Iris pigment epithelial cell (primary cell): ENCODE results near the gene SIRT2.

Experiments
- DNase-seq: peaks from one replicate; pipeline ENCODE4 v3.0.0-alpha.2; 2011; ENCODE audit warnings: low read depth

Gene SIRT2

DNA sequence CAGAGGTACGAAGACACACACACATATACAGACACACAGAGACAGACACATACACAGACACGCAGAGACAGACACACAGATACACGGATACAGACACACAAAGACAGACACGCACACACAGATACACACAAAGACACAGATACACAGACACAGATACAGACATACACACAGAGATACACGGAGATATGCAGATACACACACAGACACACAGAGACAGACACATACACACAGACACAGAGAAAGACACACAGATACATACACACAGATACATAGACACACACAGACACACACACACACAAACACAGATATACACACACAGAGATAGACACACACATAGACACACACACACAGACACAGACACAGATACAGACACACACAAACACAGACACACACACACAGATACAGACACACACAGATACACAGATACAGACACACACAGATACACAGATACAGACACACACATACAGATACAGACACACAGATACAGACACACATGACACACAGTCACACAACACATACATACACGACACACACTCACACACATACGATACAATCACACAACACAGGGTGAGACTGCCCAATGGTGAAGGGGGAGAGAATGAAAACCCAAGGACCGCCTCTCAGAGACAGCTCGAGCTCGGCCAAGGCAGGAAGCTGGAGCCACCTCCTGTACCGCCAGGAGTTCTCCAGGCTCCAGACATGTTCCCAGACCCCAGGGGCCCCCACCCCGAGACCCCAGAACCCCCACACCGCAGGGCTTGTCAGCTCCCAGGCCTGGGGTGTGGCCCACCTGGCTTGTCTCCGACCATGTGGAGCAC lies 21.4 kb upstream of the SIRT2 start:
- DNase-seq, result no peak

DNA sequence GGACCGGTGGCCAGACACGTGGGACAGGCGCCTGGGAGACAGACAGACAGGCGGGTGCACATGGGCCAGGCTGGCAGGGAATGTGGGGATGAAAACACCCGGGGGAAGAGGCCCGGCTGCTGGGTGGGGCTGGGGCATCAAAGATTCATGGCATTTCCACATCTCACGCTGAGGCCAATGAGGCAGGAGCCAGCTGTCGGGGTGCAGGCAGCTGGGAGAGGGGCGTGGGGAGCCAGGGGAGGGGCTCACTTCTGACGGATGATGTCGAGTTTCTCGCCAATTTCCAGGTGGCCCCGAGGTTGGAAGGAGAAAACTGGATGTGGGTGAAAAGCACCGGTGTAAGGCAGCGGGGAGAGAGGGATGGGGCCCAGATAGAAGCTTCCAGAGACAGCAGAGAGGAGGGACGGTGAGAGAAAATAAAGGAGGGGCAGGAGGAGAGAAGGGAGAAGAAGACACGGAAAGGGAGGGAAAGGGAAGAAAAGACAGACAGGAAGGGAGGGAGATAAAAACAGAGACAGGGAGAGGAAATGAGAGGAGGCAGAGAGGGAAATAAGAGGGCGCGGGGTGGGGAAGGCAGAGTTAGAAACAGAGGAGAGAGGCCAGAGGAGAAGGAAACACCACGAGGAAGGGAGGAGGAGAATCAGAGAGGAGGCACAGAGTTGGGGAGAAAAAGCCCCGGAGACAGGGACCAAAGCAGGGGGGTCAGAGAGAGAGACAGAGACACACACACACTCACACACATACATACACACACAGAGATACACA lies 20.6 kb upstream of the SIRT2 start:
- no peak for DNase-seq

DNA sequence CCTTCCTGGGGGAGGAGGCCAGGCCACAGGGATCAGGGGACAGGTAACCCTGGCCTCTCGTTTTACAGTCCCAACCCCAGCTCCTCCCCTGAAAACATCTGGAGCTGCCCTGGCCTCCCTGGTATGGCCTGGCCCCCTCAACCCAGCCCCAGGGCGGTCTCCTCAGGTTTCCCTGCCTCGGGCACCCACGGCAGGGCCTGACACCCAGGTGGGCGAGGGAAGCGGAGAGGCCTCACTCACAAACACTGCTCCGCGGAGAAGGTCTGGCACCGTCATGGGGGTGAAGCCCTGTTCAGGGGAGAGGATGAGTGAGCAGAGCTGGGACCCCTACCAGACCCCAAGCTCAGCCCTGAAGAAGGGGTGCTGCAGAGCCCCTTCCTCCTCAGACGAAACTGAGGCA lies 19.1 kb upstream of the SIRT2 start:
- DNase-seq, result no peak

DNA sequence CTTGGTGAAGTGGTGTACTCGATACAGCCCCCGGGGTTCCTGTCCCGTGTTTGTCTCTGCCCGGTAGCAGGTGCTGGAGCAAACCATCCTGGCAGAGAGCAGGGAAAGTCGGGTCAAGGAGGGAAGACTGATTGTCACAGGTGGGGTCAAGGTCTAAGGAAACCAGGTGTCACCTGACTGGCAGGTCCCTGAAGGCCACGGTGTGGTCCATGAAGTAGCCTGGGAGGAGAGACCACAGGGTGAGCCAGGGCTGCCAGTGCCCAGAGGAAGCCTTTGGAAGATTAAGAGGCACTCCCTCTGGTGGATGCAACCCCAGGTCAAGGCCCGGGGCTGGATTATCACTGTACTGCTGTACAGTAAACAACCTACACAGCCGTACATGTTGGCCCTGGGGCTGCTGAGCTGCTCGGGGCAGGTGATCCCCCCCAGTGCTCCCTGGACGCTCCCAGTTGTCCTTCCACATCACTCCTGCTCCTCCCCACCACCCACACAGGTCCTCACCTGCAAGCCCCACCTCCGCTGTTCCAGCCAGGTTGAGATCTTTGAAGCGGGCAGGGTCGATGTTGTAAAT lies 18.6 kb upstream of the SIRT2 start:
- peak; percentile 24 for DNase-seq

DNA sequence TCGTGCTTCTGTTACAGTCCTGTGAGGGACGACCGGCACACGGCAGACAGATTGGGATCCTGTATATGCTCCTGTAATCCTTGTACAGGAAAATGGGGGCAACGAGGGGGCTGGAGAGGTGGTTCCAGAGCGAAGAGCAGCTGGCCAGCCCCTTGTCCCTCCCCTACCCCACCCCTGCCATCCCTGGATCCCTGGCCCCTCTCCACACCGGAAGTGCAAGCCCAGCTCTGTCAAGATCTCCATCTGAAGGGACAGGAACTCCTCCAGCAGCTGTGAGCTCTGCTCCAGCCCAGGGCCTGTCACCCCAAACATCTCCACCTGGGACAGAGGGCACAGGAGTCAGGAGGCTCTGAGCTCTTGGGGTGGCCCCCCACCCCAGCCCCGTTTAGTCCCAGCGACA lies 18.1 kb upstream of the SIRT2 start:
- no peak for DNase-seq

DNA sequence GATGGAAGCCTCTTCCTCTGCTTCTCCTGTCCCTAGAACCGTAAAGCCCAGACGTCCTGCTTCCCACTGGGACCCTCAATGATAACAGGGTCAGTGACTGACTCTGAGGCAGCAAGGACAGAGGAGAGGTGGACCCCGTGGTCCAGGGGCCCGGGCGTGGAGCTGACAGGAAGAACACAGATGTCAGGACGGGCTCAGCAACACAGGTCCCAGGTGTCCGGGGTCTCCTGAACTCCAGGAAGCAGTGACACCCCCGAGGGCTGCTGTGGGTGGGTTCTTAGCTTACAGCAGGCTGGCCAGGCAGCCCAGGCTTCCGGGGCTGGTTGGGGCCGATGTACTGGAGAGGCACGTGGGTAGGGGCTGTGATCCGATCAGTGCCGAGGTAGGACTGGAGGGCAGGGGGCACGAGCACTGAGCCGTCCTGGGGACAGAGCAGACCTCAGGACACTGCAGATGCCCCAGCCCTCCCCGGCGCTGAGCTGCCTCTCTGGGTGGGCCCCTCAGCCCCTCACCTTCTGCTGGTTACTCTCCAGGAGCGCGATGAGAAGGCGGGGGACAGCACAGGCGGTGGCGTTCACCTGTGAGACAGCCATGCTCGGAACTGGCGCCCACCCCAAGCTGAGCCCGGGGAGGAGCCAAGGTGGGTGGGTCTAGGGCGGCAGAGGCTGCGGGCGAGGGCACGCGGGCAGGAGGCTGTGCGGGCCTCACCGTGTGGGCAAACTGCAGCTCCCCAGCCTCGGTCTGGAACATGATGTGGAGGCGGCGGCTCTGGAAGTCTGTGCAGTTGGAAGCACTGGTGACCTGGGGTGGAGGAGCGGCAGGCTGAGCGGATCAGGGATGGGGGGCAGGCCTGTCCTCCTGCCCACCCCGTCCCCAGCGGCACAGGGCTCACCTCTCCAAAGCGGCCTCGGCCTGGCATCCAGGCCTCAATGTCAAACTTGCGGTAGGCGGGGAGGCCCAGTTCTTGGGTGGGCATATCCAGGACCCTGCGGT lies 16.2 kb upstream of the SIRT2 start:
- no peak for DNase-seq

DNA sequence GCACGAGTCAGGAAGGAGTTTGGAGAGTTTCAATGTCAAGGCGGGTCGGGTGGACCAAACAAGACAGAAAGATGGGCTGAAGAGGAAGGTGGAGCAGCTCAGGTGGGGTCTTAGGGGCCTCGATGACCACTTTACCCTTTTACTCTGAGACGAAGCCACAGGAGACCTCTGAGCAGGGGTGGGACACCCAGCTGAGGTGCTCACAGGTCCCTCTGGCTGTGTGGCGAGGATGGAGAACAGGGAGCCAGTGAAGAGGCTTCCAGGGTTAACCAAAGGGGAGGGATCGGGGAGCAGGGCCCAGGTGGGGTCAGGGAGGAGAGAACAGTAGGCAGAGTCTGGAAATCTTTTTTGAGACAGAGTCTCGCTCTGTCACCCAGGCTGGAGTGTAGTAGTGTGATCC lies 14.5 kb upstream of the SIRT2 start:
- no peak for DNase-seq

DNA sequence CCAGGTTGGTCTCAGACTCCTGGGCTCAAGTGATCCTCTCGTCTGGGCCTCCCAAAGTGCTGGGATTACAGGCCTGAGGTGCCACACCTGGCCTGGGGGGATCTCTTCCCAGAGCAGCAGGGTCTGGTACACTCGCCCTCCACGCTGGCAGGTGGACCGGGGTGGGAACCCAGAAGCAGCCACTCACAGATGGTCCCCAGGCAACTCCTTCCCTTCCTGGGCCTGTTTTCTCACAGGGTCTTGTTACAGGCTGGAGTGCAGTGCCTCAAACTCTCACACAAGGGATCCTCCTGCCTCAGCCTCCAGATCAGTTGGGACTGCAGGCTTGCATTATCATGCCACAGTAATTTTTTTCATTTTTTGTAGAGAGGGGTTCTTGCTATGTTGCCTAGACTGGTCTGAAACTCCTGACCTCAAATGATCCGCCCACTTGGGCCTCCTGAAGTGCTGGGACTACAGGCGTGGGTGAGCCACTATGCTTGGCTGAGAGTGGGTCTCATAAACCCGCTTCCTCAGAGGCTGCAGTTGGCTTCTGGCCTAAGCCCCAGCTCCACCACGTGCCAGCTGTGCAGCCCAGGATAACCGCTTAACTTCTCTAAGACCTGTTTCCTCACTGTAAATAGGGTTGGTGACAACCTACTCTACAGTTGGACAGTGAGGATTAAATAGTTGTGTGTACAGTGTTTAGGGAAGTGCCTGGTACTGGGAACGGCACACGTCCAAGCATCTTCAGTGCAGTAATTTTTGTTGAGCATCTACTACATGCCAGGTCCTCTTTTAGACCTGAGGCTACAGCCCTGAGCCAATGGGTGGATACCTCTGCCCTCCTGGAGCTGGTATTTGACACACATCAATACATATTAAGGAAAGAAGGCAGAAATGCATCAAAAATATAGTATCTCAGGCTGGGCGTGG lies 13.4 kb upstream of the SIRT2 start:
- no peak for DNase-seq

DNA sequence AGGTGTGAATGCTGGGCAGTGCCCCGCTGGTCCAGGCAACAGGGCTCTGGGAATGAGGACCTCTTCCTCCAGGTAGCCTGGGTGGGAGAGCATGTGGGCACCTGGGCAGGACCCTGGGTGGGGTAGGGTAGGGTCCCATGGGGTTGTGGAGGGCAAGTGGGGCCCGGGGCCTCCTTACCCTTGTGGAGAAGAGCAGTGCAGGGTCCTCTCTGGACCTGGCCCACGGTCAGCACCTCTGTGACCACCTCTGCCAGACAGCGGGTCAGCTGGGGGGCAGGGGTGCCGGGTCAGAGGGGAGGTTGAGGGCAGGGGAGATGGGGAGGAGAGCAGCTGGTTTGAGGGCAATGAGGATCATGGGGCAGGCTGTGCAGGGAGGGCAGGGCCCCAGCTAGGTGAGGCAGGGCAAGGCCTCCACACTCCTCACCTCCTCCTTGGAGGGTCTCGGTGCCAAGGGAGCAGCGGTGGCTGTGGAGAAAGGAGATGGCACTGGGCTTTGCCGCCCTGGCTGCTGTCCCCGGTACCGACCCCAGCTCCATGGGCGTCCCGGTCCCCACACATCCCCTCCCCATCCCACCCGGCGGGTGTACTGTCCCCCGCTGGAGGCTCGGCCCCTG lies 12.1 kb upstream of the SIRT2 start:
- no peak for DNase-seq

DNA sequence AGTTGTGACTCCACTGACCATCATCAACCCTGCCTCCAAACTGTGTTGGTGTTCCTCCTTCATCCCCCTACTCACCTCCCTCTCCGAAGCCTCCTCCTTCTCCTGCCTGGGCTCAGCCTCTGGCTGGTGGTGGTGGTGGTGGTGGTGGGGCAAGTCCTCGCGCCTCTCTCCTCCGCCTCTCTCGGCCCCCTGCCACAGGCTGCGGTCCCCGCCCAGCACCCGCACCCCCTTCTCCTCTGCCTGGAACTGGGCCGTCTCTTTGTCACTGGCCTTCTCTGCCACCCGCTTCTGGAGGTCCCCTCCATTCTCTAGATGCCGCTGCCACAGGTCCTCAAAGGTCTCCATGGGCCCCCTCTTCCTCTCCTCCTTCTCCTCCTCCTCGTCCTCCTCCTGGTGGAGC lies 11.1 kb upstream of the SIRT2 start:
- no peak for DNase-seq

DNA sequence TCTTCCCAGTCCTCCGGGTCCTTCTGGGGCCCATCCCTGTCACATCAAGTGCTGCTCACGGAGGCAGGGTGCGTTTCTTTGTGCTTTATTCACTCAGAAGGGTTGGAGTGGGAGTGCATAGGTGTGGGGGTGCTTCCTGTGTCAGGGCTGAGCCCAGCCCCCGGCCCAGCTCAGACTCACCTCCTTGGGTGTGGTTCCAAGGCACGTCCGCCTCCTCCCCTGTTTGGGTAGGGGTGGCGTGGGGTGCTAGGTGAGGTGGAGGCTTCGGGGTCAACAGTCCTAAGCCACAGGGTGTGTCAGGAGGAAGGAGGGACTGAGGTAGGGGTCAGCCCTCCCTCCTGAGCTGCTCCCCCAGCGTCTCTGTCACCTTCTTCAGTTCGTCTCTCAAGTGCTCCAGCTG lies 9.5 kb upstream of the SIRT2 start:
- DNase-seq, result no peak

DNA sequence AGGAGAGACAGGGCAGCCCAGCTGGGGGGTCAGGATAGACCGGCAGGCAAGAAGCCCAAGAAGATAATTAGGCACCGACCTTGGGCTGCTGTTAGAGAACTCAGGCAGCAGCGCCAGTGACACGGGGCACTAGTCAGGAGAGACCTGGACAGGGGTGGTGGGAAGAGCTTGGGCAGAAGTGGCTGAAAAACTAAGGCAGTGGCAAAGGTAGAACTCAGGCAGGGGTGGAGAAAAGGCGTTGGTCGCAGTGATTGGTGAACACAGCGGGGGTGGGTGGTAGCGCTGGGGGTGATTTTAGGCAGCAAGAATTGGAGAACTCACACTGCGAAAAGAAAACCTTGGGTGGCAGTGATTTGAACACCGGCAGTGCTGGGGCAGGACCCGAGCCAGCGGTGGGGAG lies 8.3 kb upstream of the SIRT2 start:
- DNase-seq, result no peak

DNA sequence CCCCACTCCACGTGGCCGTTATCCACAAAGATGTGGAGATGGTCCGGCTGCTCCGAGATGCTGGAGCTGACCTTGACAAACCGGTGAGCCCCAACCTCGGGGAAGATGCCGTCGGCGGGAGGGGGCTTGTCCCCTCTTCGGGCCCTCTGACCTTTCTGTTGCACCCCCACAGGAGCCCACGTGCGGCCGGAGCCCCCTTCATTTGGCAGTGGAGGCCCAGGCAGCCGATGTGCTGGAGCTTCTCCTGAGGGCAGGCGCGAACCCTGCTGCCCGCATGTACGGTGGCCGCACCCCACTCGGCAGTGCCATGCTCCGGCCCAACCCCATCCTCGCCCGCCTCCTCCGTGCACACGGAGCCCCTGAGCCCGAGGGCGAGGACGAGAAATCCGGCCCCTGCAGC lies 7.8 kb upstream of the SIRT2 start:
- DNase-seq, result no peak

DNA sequence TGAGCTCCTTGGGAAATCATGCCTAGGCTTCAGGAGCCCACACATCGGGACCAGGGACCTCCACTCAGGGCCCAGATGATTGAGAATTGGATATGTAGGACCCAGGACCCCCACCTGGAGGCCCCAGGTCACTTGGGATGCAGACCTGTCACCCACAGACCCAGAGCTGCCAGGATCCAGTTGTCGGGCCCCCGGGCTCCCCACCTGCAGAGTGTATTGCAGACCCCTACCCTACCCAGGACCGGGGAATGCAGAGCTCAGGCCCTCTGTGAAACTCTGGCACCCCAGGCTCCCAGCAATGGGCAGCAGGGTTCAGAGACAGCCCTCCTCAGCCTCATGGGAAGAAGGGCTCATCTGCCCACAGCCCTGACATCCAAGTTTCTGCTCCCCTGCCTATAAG lies 6.2 kb upstream of the SIRT2 start:
- DNase-seq, result no peak

DNA sequence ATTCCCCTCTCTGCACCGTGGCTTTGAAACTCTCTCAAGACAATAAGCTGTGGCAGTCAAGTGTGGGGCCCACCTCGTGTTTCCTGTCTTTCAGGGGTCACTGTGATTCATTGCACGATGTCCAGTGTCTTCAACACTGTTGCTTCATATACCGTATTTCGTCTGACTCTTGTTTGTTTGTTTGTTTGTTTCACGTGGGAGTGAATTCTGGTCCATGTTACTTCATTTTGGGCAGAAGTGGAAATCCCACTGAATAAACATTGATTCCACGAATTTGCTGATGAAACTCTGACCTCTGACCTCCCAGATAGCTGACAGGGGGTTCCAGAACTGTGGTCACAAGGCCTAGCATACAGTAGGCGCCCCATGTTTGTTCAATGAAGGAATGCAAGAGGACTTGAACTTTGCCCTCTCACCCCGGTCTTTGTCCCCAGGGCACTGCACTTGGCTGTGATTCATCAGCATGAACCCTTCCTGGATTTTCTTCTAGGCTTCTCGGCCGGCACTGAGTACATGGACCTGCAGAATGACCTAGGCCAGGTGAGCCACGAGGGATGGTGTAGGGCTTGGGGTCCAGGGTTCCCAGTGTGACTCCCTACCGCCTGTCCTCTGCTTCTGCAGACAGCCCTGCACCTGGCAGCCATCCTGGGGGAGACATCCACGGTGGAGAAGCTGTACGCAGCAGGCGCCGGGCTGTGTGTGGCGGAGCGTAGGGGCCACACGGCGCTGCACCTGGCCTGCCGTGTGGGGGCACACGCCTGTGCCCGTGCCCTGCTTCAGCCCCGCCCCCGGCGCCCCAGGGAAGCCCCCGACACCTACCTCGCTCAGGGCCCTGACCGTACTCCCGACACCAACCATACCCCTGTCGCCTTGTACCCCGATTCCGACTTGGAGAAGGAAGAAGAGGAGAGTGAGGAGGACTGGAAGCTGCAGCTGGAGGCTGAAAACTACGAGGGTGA lies 5.4 kb upstream of the SIRT2 start:
- DNase-seq, result no peak

DNA sequence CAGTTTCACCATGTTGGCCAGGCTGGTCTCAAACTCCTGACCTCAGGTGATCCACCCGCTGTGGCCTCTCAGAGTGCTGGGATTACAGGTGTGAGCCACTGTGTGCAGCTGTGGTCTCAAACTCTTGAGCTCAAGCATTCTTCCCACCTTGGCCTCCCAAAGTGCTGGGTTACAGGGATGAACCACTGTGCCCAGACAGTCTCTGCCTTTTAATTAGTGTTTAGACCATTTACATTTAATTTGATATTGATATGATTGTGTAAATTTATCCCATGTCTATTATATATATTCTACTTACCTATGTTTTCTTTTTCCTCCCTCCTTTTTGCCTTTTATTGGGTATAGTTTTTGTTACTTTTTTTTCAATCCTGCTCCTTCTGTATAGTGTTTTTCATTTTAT lies 2.3 kb upstream of the SIRT2 start:
- DNase-seq, result no peak

DNA sequence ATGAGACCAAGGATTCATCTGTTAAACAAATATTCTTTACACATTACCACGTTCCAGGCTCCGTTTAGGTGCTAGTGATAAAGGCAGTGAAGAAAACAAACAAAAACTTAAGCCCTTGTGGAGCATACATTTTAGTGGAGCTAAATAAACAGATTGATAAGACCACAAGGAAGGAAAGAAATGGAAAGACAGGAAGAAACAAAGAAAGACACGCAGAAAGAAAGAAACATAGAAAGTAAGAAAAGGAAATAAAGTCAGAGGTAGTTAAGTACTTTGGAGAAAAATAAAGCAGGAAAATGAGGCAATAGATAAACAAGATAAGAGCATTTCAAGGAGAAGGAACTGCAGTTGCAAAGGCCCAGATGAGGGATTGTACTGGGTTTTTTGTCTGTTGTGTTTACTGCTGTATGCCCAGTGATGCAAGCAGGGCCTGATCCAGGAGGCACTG lies 1.3 kb upstream of the SIRT2 start:
- peak; percentile 10 for DNase-seq

DNA sequence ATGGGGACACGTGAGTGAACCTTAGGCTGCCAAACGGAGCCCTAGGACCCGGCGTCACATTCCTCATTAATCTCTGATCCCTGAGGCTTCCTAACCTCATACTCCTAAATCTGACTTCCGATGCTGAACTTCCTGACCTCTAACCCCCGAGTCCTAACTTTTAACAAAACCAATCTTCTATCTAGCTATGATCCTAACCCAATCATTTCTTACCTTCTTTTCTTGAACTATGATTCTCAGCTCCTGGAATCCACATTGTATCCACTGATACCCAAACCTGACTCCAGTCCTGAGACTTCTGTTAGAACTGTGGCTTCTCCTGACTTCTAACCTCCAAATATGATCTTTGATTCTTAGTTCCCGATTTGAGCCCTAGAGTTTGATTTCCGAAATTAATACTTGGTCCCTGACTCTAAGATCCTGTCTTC lies 798 bp upstream of the SIRT2 start:
- DNase-seq, result no peak

DNA sequence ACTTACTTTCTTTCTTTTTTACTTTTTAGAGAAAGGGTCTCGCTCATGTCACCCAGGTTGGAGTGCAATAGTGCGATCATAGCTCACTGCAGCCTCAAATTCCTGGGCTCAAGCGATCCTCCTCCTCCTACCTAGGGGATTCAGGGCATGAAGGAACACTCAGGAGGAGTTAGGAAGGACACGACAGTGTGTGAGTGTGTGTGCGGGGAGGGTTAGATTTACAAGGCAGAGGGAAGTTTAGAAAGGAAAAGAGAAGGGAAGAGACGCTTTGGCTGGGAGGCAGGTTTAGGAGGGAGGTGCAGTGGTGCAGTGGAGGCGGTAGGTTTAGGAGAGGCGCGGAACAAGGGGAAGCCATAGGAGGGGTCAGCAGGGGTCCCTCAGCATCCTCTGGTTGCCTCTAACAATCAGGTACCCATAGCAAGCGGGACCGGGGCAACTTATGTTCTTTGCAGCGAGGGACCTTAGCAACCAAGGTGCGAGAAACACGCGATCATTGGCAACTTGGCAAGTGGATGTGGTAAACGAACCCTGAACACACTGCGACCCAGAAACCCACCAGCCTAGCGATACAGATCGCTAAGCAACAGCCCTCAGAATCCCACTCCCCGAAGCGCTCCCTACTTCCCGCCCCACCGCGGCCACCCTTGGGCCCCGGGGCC lies 501 bp downstream of the SIRT2 start:
- DNase-seq, result no peak
